SK-N-SH (cell line): Measurements from ENCODE around the gene WBP1. TPM values are rescaled to one million over a fixed set of nuclear protein-coding genes. Genes with fewer than 3 reads are reported as not detected.
A peak's percentile ranks its signal among the peaks of the same experiment; 100 is the strongest.

Experiments used
- CTCF ChIA-PET: fragments of 300-600, 350-600 bp; formaldehyde crosslinking; extraction: SDS; loops from one replicate; lab custom pipeline; 2021; lab: Yijun Ruan, JAX
- POLR2A ChIA-PET: fragments of 350-600 bp; sonication (Branson Sonifier 250); formaldehyde crosslinking; extraction: SDS; loops from one replicate; lab custom pipeline; 2020; ENCODE audit warnings: antibody characterized with exemption, inconsistent platforms; lab: Yijun Ruan, JAX
- DNase-seq: peaks from one replicate; pipeline ENCODE4 v3.0.0; 2012
- H2AFZ ChIP-seq: fragments of 200-600 bp; sonication (generic); 2 replicates; pipeline ENCODE4 v1.8.1; 2016; ENCODE audit warnings: antibody characterized with exemption, mild to moderate bottlenecking, low read depth
- H3F3A ChIP-seq: fragments of 200-600 bp; sonication (generic); replicated peaks from 2 replicates; pipeline ENCODE3; 2016; ENCODE audit warnings: antibody characterized with exemption, mild to moderate bottlenecking; ENCODE audit not compliant: insufficient read depth
- H3K27ac ChIP-seq, 2 experiments: fragments of 200-500 bp in 1 of 2; fragments of 200-600 bp in 1 of 2; sonication (Bioruptor generic) in 1 of 2; sonication (generic), shearing (Covaris generic) in 1 of 2; 2 replicates each; pipeline versions ENCODE4 v1.5.1 to v1.6.1; 2014 to 2016; ENCODE audit warnings: low read depth in 2 of 2, inconsistent platforms in 1 of 2, low read length in 1 of 2, mild to moderate bottlenecking in 1 of 2, mixed read lengths in 1 of 2
- H3K27me3 ChIP-seq: fragments of 200-600 bp; sonication (generic), shearing (Covaris generic); 2 replicates; pipeline ENCODE4 v1.6.1; 2016; ENCODE audit warnings: mixed run types; ENCODE audit not compliant: insufficient read depth
- H3K36me3 ChIP-seq, 2 experiments: fragments of 200-500 bp in 1 of 2; fragments of 200-600 bp in 1 of 2; sonication (Bioruptor generic) in 1 of 2; sonication (generic) in 1 of 2; replicated peaks in 1 of 2; 2 replicates each; pipeline versions ENCODE3 to v1.5.1; 2014 to 2016; ENCODE audit warnings: low read length in 1 of 2, mild to moderate bottlenecking in 1 of 2; ENCODE audit not compliant: insufficient read depth in 2 of 2, control insufficient read depth in 1 of 2
- H3K4me1 ChIP-seq, 2 experiments: fragments of 200-500 bp in 1 of 2; fragments of 200-600 bp in 1 of 2; sonication (Bioruptor generic) in 1 of 2; sonication (generic), shearing (Covaris generic) in 1 of 2; 2 replicates each; pipeline versions ENCODE4 v1.5.1 to v1.6.1; 2014 to 2016; ENCODE audit warnings: low read depth in 1 of 2, low read length in 1 of 2, mixed run types in 1 of 2; ENCODE audit not compliant: insufficient read depth in 2 of 2, control insufficient read depth in 1 of 2
- H3K4me2 ChIP-seq: fragments of 200-600 bp; sonication (generic), shearing (Covaris generic); 2 replicates; pipeline ENCODE4 v1.6.1; 2017; ENCODE audit warnings: mixed run types
- H3K4me3 ChIP-seq, 2 experiments: fragments of 200-500 bp in 1 of 2; fragments of 200-600 bp in 1 of 2; sonication (Bioruptor generic) in 1 of 2; sonication (generic), shearing (Covaris generic) in 1 of 2; 2 replicates each; pipeline versions ENCODE4 v1.5.1 to v1.8.1; 2014 to 2016; ENCODE audit warnings: low read depth in 2 of 2, inconsistent platforms in 1 of 2, low read length in 1 of 2, mild to moderate bottlenecking in 1 of 2, mixed read lengths in 1 of 2, moderate library complexity in 1 of 2
- H3K79me2 ChIP-seq: fragments of 200-600 bp; sonication (generic); 2 replicates; pipeline ENCODE4 v1.8.1; 2017; ENCODE audit warnings: mild to moderate bottlenecking; ENCODE audit not compliant: insufficient read depth
- H3K9ac ChIP-seq: fragments of 200-600 bp; sonication (generic); 2 replicates; pipeline ENCODE4 v1.6.1; 2017; ENCODE audit warnings: mixed run types
- H3K9me2 ChIP-seq: fragments of 200-600 bp; sonication (generic); 2 replicates; pipeline ENCODE4 v1.6.1; 2017; ENCODE audit warnings: mixed run types
- H3K9me3 ChIP-seq: fragments of 200-600 bp; sonication (generic); 2 replicates; pipeline ENCODE4 v1.6.1; 2017; ENCODE audit warnings: mixed run types, mild to moderate bottlenecking, moderate library complexity
- H4K20me1 ChIP-seq: fragments of 200-600 bp; sonication (generic); 2 replicates; pipeline ENCODE4 v1.6.1; 2017; ENCODE audit warnings: mild to moderate bottlenecking, mixed run types; ENCODE audit not compliant: insufficient read depth
- CHD2 ChIP-seq: fragments of 150-350 bp; IDR thresholded peaks from 2 replicates; pipeline ENCODE4 v1.6.1; 2018; ENCODE audit warnings: low read length; ENCODE audit not compliant: partially characterized antibody
- ELF1 ChIP-seq: IDR thresholded peaks from 2 replicates; pipeline ENCODE4 v1.4.0; 2012
- EP300 ChIP-seq, 2 experiments: IDR thresholded peaks; 2 replicates each; pipeline versions ENCODE4 v1.4.0 to v1.6.1; 2012; ENCODE audit warnings: borderline replicate concordance in 1 of 2, low read depth in 1 of 2, low read length in 1 of 2
- GABPA ChIP-seq: IDR thresholded peaks from 2 replicates; pipeline ENCODE4 v1.4.0; 2012; ENCODE audit warnings: low read depth, mild to moderate bottlenecking
- JUND ChIP-seq: IDR thresholded peaks from 2 replicates; pipeline ENCODE4 v1.4.0; 2012
- NRF1 ChIP-seq: IDR thresholded peaks from 2 replicates; pipeline ENCODE4 v1.6.1; 2012; ENCODE audit warnings: low read depth, mild to moderate bottlenecking, low read length
- POLR2AphosphoS5 ChIP-seq: IDR thresholded peaks from 2 replicates; pipeline ENCODE4 v1.6.1; 2012; ENCODE audit warnings: low read depth, low read length
- RFX5 ChIP-seq: IDR thresholded peaks from 2 replicates; pipeline ENCODE4 v1.6.1; 2012; ENCODE audit warnings: mild to moderate bottlenecking, improper control_type of control experiment, low read length
- SIN3A ChIP-seq: IDR thresholded peaks from 2 replicates; pipeline ENCODE4 v1.6.1; 2012; ENCODE audit warnings: low read depth, mild to moderate bottlenecking, low read length, moderate library complexity, borderline replicate concordance
- TAF1 ChIP-seq: IDR thresholded peaks from 2 replicates; pipeline ENCODE4 v1.6.1; 2012; ENCODE audit warnings: low read depth, mild to moderate bottlenecking, low read length, moderate library complexity, borderline replicate concordance
- YY1 ChIP-seq: IDR thresholded peaks from 2 replicates; pipeline ENCODE4 v1.4.0; 2012; ENCODE audit warnings: low read depth, mild to moderate bottlenecking
- WGBS: methylation state at CpG from one replicate; pipeline ENCODE4 v1.1.6; 2017; ENCODE audit warnings: low lambda C conversion rate; 5-methylcytosine and 5-hydroxymethylcytosine counted together
- polyA plus RNA-seq, 3 experiments: library from polyadenylated mRNA; depleted of rRNA; stranded (reverse); fragments of >200 nt; gene quantifications; 2 replicates each; pipeline ENCODE4 v1.2.3, GENCODE V29; 2012
- TF ChIP-seq, protein P1 (sequence below): IDR thresholded peaks from 2 replicates; pipeline ENCODE4 v1.4.0; 2012; ENCODE audit warnings: low read depth
- TF ChIP-seq, protein P2 (sequence below): IDR thresholded peaks from 2 replicates; pipeline ENCODE4; 2012
- TF ChIP-seq, protein P3 (sequence below): IDR thresholded peaks from 2 replicates; pipeline ENCODE4 v1.4.0; 2012; ENCODE audit warnings: low read depth, borderline replicate concordance
- TF ChIP-seq, protein P4 (sequence below): fragments of 150-350 bp; IDR thresholded peaks from 2 replicates; pipeline ENCODE4 v1.6.1; 2016; ENCODE audit warnings: mild to moderate bottlenecking, low read depth, low read length

Gene WBP1
- 184 and 193 TPM in 2 replicates for polyA plus RNA-seq (2012; rRNA removed)
- polyA plus RNA-seq (2012; cell fraction: cytosol; rRNA removed) = 70.5 and 98.4 TPM in 2 replicates
- polyA plus RNA-seq (2012; cell fraction: nucleus; rRNA removed) = 969 and 1,280 TPM in 2 replicates

DNA sequence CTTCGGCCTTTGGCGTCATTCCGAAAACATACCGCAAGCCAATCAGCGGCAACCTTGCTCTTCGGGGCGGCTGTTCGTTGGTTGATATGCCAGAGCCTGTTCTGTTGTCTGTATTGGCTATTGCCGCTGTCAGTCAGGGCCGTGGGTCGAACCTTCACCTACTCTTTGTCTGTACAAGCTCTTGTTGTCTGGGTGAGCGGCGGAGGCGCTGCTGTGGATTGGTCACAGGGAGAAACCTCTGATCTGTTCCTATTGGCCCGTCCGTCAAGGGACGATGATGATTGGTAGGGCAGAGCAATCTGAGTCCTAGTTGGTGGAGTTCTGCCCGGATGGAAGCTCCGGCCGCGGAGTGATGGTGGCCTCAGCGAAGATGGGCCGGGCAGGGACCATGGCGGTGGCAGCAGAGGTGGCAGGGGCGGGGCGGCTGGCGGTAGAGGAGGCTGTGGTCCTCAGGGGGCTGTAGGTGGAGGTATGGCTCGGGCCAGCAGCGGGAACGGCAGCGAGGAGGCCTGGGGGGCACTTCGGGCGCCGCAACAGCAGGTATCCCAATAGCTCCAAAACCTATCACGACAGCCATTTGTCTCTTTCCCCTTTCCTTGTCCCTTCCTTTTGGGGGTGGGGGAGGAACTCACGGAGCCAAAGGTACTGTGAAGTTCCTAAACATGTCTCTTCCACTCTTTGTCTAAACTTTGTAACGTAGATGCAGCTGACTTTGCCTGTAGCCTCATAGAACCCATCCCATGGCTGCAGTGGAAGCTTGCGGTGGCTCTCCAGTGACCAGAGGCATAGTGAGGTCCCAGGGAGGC lies at the start of gene WBP1:
WBP1 (plus strand) TSS at position 307 of the 806 bp plus-strand sequence; CDS start at position 472, 165 bp downstream.
- no peaks in the 10 kb centered on the region for H3K9me3 ChIP-seq
- TF ChIP-seq JUND (no peak), RFX5 (peak; percentile 91), YY1 (peak; percentile 85), TAF1 (peak; percentile 55), SIN3A (0 out of 2 replicates have a peak, but pooled peaks have one; percentile 15), EP300 (IDR thresholded peaks at IDR 0.05; ENCODE audit: borderline replicate concordance in 1 of 2, low read depth in 1 of 2, low read length in 1 of 2) (no peak), NRF1 (no peak), GABPA (peak; percentile 35; the same call in 1 of the 2 replicates), CHD2 (peak; percentile 86), ELF1 (peak; percentile 6; the same call in 1 of the 2 replicates), POLR2AphosphoS5 (peak; percentile 21)
- TF ChIP-seq, protein P1, sequence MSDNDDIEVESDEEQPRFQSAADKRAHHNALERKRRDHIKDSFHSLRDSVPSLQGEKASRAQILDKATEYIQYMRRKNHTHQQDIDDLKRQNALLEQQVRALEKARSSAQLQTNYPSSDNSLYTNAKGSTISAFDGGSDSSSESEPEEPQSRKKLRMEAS = peak; percentile 39; the same call in 1 of the 2 replicates
- TF ChIP-seq, protein P2, sequence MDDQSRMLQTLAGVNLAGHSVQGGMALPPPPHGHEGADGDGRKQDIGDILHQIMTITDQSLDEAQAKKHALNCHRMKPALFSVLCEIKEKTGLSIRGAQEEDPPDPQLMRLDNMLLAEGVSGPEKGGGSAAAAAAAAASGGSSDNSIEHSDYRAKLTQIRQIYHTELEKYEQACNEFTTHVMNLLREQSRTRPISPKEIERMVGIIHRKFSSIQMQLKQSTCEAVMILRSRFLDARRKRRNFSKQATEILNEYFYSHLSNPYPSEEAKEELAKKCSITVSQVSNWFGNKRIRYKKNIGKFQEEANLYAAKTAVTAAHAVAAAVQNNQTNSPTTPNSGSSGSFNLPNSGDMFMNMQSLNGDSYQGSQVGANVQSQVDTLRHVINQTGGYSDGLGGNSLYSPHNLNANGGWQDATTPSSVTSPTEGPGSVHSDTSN = peak; percentile 99
- TF ChIP-seq, protein P3, sequence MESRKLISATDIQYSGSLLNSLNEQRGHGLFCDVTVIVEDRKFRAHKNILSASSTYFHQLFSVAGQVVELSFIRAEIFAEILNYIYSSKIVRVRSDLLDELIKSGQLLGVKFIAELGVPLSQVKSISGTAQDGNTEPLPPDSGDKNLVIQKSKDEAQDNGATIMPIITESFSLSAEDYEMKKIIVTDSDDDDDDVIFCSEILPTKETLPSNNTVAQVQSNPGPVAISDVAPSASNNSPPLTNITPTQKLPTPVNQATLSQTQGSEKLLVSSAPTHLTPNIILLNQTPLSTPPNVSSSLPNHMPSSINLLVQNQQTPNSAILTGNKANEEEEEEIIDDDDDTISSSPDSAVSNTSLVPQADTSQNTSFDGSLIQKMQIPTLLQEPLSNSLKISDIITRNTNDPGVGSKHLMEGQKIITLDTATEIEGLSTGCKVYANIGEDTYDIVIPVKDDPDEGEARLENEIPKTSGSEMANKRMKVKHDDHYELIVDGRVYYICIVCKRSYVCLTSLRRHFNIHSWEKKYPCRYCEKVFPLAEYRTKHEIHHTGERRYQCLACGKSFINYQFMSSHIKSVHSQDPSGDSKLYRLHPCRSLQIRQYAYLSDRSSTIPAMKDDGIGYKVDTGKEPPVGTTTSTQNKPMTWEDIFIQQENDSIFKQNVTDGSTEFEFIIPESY = peak; percentile 20; the same call in 1 of the 2 replicates
- TF ChIP-seq, protein P4, sequence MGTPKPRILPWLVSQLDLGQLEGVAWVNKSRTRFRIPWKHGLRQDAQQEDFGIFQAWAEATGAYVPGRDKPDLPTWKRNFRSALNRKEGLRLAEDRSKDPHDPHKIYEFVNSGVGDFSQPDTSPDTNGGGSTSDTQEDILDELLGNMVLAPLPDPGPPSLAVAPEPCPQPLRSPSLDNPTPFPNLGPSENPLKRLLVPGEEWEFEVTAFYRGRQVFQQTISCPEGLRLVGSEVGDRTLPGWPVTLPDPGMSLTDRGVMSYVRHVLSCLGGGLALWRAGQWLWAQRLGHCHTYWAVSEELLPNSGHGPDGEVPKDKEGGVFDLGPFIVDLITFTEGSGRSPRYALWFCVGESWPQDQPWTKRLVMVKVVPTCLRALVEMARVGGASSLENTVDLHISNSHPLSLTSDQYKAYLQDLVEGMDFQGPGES = peak; percentile 86
- H4K20me1 ChIP-seq = no peaks in the 10 kb centered on the region
- H3F3A ChIP-seq = peaks cover 10% of the 10 kb centered on the region
- peak within 1 kb of the TSS; percentile 69 to 99; a peak in 3 of 4 replicates for H3K27ac ChIP-seq
- H3K27me3 ChIP-seq = no peaks in the 10 kb centered on the region
- peaks cover 14 to 35% of the 10 kb centered on the region in 2 experiments; a peak in 3 of 4 replicates for H3K4me1 ChIP-seq
- peaks cover 0 to 33% of the 10 kb centered on the region in 2 experiments for H3K36me3 ChIP-seq
- H3K4me3 ChIP-seq = peak within 1 kb of the TSS; percentile 73 to 98
- peak within 1 kb of the TSS; percentile 60 for H2AFZ ChIP-seq
- peak within 1 kb of the TSS; percentile 87 for H3K9ac ChIP-seq
- WGBS = 2% methylated on average over 20 of the region's 38 CpGs
- H3K4me2 ChIP-seq = peak within 1 kb of the TSS; percentile 95
- peaks cover 33% of the 10 kb centered on the region for H3K79me2 ChIP-seq
- ChIA-PET POLR2A (interaction anchor here (1.0 to 5.9 kb wide), 15 partner anchors 8 to 96 kb away, joined by 3 to 60 read pairs (median 5); partner anchors contain the start of genes AUP1, C2orf81, CCDC142 and HTRA2), CTCF (interaction anchor here (0.8 to 2.3 kb wide), 9 partner anchors 8 to 125 kb away, joined by 3 to 8 read pairs (median 4); partner anchors contain the start of genes CCDC142, PCGF1 and TTC31)
- peak; percentile 94 for DNase-seq
- no peaks in the 10 kb centered on the region for H3K9me2 ChIP-seq
